ENCODE results near the gene ZFYVE27.

- no peak for TF ChIP-seq POLR2A (IDR thresholded peaks at IDR 0.05; ENCODE audit: low read length)
- no peak for TF ChIP-seq GATA1 (IDR thresholded peaks at IDR 0.05; ENCODE audit: low read depth, low read length)
These were observed 35.4 kb upstream of the ZFYVE27 start for GRCh38 chr10:97701438-97702069.
